Nephron progenitor cell (in vitro differentiated cells): Measurements from ENCODE around the gene RIPPLY3.

Experiments used
- DNase-seq: peaks from one replicate; pipeline ENCODE4 v3.0.0; 2021
- H3K27ac Mint-ChIP-seq: 2 replicates; pipeline ENCODE4 v1.8.0; 2021; ENCODE audit warnings: mild to moderate bottlenecking, moderate library complexity, mixed read lengths
- H3K27me3 Mint-ChIP-seq: 2 replicates; pipeline ENCODE4 v1.8.0; 2021; ENCODE audit warnings: mild to moderate bottlenecking, low read depth, mixed read lengths; ENCODE audit not compliant: poor library complexity
- H3K36me3 Mint-ChIP-seq: 2 replicates; pipeline ENCODE4 v1.8.0; 2021; ENCODE audit warnings: low read depth, mixed read lengths
- H3K4me1 Mint-ChIP-seq: 2 replicates; pipeline ENCODE4 v1.8.0; 2021; ENCODE audit warnings: mixed read lengths
- H3K4me3 Mint-ChIP-seq: 2 replicates; pipeline ENCODE4 v1.8.0; 2021; ENCODE audit warnings: mild to moderate bottlenecking, moderate library complexity, mixed read lengths
- H3K9me3 Mint-ChIP-seq: 2 replicates; pipeline ENCODE4 v1.8.0; 2021; ENCODE audit warnings: mild to moderate bottlenecking, moderate library complexity, mixed read lengths
- TF ChIP-seq, protein P1 (sequence below): fragments of 200-600 bp; sonication (generic); IDR thresholded peaks from 2 replicates; pipeline ENCODE4 v1.5.0; 2021; ENCODE audit warnings: antibody characterized with exemption

The RIPPLY3 gene

GRCh38 chr21:37055271-37055855, 48.9 kb downstream of the RIPPLY3 start:
- H3K36me3 Mint-ChIP-seq: no peaks in the 10 kb centered on the region
- H3K27me3 Mint-ChIP-seq: peaks cover 3% of the 10 kb centered on the region
- peaks cover 31% of the 10 kb centered on the region for H3K4me1 Mint-ChIP-seq
- no peak overlapping the region for H3K4me3 Mint-ChIP-seq
- peaks cover 20% of the 10 kb centered on the region for H3K9me3 Mint-ChIP-seq
- H3K27ac Mint-ChIP-seq: no peak overlapping the region
- TF ChIP-seq, protein P1, sequence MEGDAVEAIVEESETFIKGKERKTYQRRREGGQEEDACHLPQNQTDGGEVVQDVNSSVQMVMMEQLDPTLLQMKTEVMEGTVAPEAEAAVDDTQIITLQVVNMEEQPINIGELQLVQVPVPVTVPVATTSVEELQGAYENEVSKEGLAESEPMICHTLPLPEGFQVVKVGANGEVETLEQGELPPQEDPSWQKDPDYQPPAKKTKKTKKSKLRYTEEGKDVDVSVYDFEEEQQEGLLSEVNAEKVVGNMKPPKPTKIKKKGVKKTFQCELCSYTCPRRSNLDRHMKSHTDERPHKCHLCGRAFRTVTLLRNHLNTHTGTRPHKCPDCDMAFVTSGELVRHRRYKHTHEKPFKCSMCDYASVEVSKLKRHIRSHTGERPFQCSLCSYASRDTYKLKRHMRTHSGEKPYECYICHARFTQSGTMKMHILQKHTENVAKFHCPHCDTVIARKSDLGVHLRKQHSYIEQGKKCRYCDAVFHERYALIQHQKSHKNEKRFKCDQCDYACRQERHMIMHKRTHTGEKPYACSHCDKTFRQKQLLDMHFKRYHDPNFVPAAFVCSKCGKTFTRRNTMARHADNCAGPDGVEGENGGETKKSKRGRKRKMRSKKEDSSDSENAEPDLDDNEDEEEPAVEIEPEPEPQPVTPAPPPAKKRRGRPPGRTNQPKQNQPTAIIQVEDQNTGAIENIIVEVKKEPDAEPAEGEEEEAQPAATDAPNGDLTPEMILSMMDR: no peak
- no peak for DNase-seq

DNA sequence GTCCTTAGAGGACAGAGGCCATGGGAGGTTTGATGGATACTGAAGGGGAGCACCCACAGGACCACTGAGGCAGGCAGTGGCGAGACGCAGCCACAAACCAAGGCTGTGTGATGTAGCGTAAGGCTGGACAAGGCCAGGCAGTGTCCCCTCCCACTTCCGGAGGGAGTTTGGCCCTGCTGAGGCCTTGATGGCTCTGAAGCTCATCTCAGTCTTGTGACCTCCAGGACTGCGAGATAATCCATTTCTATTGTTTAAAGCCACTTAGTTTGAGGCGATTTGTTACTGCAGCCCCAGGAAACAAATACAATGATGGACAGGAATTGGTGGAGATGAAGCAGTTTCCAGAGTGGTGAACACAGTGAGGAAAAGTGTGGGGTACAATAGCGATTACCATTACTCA, 51.1 kb downstream of the RIPPLY3 start:
- Mint-ChIP-seq H3K27ac (no peak overlapping the region), H3K4me1 (peaks cover 52% of the 10 kb centered on the region), H3K4me3 (no peak overlapping the region), H3K27me3 (peaks cover 3% of the 10 kb centered on the region), H3K36me3 (no peaks in the 10 kb centered on the region), H3K9me3 (peaks cover 20% of the 10 kb centered on the region)
- no peak for DNase-seq
- TF ChIP-seq, protein P1: no peak

- Mint-ChIP-seq H3K27ac (no peak overlapping the region), H3K36me3 (no peaks in the 10 kb centered on the region), H3K4me1 (peaks cover 55% of the 10 kb centered on the region), H3K4me3 (no peak overlapping the region), H3K27me3 (peaks cover 3% of the 10 kb centered on the region), H3K9me3 (peaks cover 20% of the 10 kb centered on the region)
- DNase-seq: no peak
- TF ChIP-seq, protein P1: no peak
These were observed 51.8 kb downstream of the RIPPLY3 start for GRCh38 chr21:37058261-37058660.

GRCh38 chr21:37059181-37059580, 52.7 kb downstream of the RIPPLY3 start:
- no peaks in the 10 kb centered on the region for H3K27me3 Mint-ChIP-seq
- no peak overlapping the region for H3K4me3 Mint-ChIP-seq
- H3K27ac Mint-ChIP-seq: peak overlapping the region; percentile 27
- no peaks in the 10 kb centered on the region for H3K36me3 Mint-ChIP-seq
- peaks cover 20% of the 10 kb centered on the region for H3K9me3 Mint-ChIP-seq
- TF ChIP-seq, protein P1: no peak
- no peak for DNase-seq
- H3K4me1 Mint-ChIP-seq: peaks cover 64% of the 10 kb centered on the region

DNA sequence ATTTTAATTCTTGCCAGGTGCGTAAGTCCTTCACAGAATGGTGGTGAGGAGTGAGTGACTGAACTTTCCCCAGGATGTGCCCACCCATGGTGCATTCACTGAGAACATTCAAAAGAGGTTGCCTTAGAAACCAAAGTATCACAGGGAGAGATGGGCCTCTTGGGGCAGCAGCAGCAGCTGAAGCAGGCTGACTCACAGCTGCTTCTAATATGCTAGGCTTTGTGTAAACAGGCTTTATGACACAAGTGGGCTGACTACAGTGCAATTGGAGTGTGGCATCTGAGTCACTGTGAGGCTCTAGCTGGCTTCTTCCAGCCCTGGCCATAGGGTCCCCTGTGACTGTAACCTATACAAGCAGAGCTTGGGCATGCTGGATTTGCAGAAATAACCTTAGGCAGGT, 53.8 kb downstream of the RIPPLY3 start:
- TF ChIP-seq, protein P1: no peak
- Mint-ChIP-seq H3K4me1 (peaks cover 64% of the 10 kb centered on the region), H3K27me3 (no peaks in the 10 kb centered on the region), H3K36me3 (peaks cover 8% of the 10 kb centered on the region), H3K9me3 (peaks cover 16% of the 10 kb centered on the region), H3K4me3 (no peak overlapping the region), H3K27ac (peak overlapping the region; percentile 87)
- peak; percentile 22 for DNase-seq

GRCh38 chr21:37061926-37062592, 55.6 kb downstream of the RIPPLY3 start:
- Mint-ChIP-seq H3K27ac (peak overlapping the region; percentile 80), H3K36me3 (peaks cover 26% of the 10 kb centered on the region), H3K27me3 (no peaks in the 10 kb centered on the region), H3K9me3 (peaks cover 4% of the 10 kb centered on the region), H3K4me1 (peaks cover 62% of the 10 kb centered on the region), H3K4me3 (no peak overlapping the region)
- TF ChIP-seq, protein P1: no peak
- DNase-seq: no peak
